AG04449 (cell line): ENCODE data around the gene DUSP16.

Source experiments
- CTCF ChIA-PET: fragments of 350-600 bp; formaldehyde crosslinking; extraction: SDS; loops from one replicate; lab custom pipeline; 2021; ENCODE audit warnings: antibody characterized with exemption; lab: Yijun Ruan, JAX
- POLR2A ChIA-PET: fragments of 400-600, 350-600 bp; formaldehyde crosslinking; extraction: SDS; loops from one replicate; lab custom pipeline; 2020; ENCODE audit warnings: antibody characterized with exemption, inconsistent platforms; lab: Yijun Ruan, JAX
- DNase-seq: peaks from one replicate; pipeline ENCODE4 v3.0.0-alpha.2; 2010; ENCODE audit warnings: low read depth, low spot score
- H3K4me3 ChIP-seq: 2 replicates; pipeline ENCODE4 v1.5.1; 2011; ENCODE audit warnings: low read depth, mild to moderate bottlenecking, control low read depth, low read length
- TF ChIP-seq, protein P1 (sequence below): IDR thresholded peaks from one replicate; pipeline ENCODE4 v1.5.1; 2011; ENCODE audit warnings: mild to moderate bottlenecking, moderate library complexity, low read length, control low read depth, inconsistent platforms; ENCODE audit not compliant: insufficient read depth; ENCODE audit errors: missing control alignments

The DUSP16 gene

GRCh38 chr12:12499909-12500604 is 62.6 kb downstream of the DUSP16 start:
- DNase-seq = no peak
- TF ChIP-seq, protein P1, sequence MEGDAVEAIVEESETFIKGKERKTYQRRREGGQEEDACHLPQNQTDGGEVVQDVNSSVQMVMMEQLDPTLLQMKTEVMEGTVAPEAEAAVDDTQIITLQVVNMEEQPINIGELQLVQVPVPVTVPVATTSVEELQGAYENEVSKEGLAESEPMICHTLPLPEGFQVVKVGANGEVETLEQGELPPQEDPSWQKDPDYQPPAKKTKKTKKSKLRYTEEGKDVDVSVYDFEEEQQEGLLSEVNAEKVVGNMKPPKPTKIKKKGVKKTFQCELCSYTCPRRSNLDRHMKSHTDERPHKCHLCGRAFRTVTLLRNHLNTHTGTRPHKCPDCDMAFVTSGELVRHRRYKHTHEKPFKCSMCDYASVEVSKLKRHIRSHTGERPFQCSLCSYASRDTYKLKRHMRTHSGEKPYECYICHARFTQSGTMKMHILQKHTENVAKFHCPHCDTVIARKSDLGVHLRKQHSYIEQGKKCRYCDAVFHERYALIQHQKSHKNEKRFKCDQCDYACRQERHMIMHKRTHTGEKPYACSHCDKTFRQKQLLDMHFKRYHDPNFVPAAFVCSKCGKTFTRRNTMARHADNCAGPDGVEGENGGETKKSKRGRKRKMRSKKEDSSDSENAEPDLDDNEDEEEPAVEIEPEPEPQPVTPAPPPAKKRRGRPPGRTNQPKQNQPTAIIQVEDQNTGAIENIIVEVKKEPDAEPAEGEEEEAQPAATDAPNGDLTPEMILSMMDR = no peak
- ChIA-PET POLR2A (no interaction called here), CTCF (no interaction called here)
- no peak overlapping the region for H3K4me3 ChIP-seq

GRCh38 chr12:12498210-12498609 is 64.5 kb downstream of the DUSP16 start:
- POLR2A ChIA-PET = interaction anchor here (0.6 kb wide), 1 partner anchor 137 kb away, joined by 4 read pairs; no protein-coding TSS in a partner anchor
- CTCF ChIA-PET = no interaction called here
- no peak overlapping the region for H3K4me3 ChIP-seq
- no peak for DNase-seq
- TF ChIP-seq, protein P1 = no peak

DNA sequence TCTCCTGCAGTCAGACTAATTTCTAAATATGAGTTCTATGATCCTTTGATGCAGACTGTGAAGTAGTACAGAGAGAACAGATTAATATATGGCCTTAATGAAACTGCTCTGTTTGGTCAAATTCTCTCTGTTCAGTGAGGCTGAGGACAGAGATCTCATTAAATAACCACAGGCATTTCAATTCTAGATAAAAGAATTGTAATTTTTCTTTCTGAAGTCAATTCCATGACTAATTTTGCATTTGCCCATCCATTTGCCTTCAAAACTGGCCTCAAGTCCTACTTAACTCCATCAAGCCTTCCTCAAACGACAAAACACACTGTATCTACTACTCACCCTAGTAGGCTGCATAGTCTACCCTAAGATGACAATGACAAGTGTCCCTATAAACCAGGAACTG is 67.1 kb downstream of the DUSP16 start:
- DNase-seq = no peak
- H3K4me3 ChIP-seq = no peak overlapping the region
- ChIA-PET CTCF (no interaction called here), POLR2A (no interaction called here)
- TF ChIP-seq, protein P1 = no peak

- TF ChIP-seq, protein P1 = no peak
- ChIA-PET CTCF (no interaction called here), POLR2A (no interaction called here)
- no peak for DNase-seq
- no peak overlapping the region for H3K4me3 ChIP-seq
Observed at GRCh38 chr12:12492547-12492946, 70.1 kb downstream of the DUSP16 start.

GRCh38 chr12:12491606-12492005 is 71.1 kb downstream of the DUSP16 start:
- no peak for DNase-seq
- TF ChIP-seq, protein P1 = no peak
- no peak overlapping the region for H3K4me3 ChIP-seq
- ChIA-PET CTCF (no interaction called here), POLR2A (no interaction called here)

DNA sequence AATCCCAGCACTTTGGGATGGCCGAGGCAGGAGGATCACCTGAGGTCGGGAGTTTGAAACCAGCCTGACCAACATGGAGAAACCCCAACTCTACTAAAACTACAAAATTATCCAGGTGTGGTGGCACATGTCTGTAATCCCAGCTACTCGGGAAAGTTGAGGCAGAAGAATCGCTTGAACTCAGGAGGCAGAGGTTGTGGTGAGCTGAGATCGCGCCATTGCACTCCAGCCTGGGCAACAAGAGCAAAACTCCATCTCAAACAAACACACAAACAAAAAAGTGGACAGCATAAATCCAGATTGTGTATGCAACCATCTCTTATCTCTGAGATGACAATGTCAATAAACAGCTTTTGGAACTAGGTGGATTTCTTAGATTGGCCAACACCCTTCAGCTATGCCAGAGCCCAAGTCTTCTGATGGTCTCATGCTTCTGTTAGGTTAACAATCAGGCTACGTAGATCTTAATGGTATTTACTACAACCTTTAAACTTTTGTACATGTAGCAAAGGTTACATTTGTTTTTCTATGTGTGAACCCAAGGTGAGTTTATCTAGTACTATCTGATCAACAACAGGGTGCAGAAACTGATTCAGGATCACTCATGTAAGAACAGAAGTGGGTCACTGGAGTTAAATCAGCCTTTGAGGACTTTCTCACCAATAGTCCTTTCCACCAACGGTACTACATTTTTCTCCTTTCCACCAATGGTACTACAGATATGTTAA is 73.7 kb downstream of the DUSP16 start:
- no peak overlapping the region for H3K4me3 ChIP-seq
- TF ChIP-seq, protein P1 = no peak
- ChIA-PET POLR2A (no interaction called here), CTCF (no interaction called here)
- no peak for DNase-seq
